Gastrocnemius medialis (tissue), 4 donors: ENCODE results near the gene COA3. TPM values are rescaled to one million over a fixed set of nuclear protein-coding genes. Genes with fewer than 3 reads are reported as not detected.
A peak's percentile ranks its signal among the peaks of the same experiment; 100 is the strongest.

Experiments used
- ATAC-seq, 2 donors: fragments of 150-250 bp; one replicate each; pipeline ENCODE4 v1.9.1; 2016
- DNase-seq, 2 donors: peaks; one replicate each; pipeline ENCODE4 v3.0.0-alpha.2; 2019
- H3K27ac ChIP-seq, 4 donors: fragments of 200-600 bp; sonication (generic); 1 replicate in 1 of 4; 2 replicates in 3 of 4; pipeline ENCODE4 v1.5.1; 2016 to 2018; ENCODE audit warnings: mild to moderate bottlenecking in 2 of 4, moderate library complexity in 1 of 4
- H3K27me3 ChIP-seq, 3 donors: fragments of 200-600 bp; sonication (generic) in 2 of 3; 1 replicate in 1 of 3; 2 replicates in 2 of 3; pipeline versions ENCODE4 v1.5.1 to v1.6.0; 2016 to 2019; ENCODE audit warnings: mild to moderate bottlenecking in 1 of 3, moderate library complexity in 1 of 3
- H3K36me3 ChIP-seq, 2 donors: fragments of 200-600 bp; sonication (generic) in 1 of 2; one replicate each; pipeline ENCODE4 v1.5.1; 2017 to 2018
- H3K4me1 ChIP-seq, 2 donors: fragments of 200-600 bp; sonication (generic) in 1 of 2; one replicate each; pipeline ENCODE4 v1.5.1; 2016 to 2017; ENCODE audit warnings: mild to moderate bottlenecking in 2 of 2
- H3K4me3 ChIP-seq, 4 donors: fragments of 200-600 bp; sonication (generic) in 3 of 4; 1 replicate in 1 of 4; 2 replicates in 3 of 4; pipeline ENCODE4 v1.5.1; 2016 to 2019; ENCODE audit warnings: mild to moderate bottlenecking in 2 of 4
- H3K9me3 ChIP-seq, 3 donors: fragments of 200-600 bp; sonication (generic) in 2 of 3; 1 replicate in 1 of 3; 2 replicates in 2 of 3; pipeline ENCODE4 v1.5.1; 2016 to 2019
- CTCF ChIP-seq, 5 experiments: fragments of 450-650 bp in 3 of 5; fragments of 200-600 bp in 2 of 5; sonication (generic) in 2 of 5; IDR thresholded peaks in 4 of 5; conservative IDR thresholded peaks in 1 of 5; 1 replicate in 4 of 5; 2 replicates in 1 of 5; pipeline ENCODE4 v1.5.1; 2016 to 2019; ENCODE audit warnings: antibody characterized with exemption in 5 of 5, mild to moderate bottlenecking in 3 of 5, moderate library complexity in 3 of 5
- POLR2A ChIP-seq, 2 donors: fragments of 450-650 bp; IDR thresholded peaks; one replicate each; pipeline ENCODE4 v1.6.1; 2017; ENCODE audit warnings: antibody characterized with exemption in 2 of 2, mild to moderate bottlenecking in 2 of 2, moderate library complexity in 2 of 2
- in situ Hi-C, 4 donors: fragments of 200-750 bp; cut with MboI; loops; one replicate each; pipeline versions ENCODE4 v1.15.0 to v1.8.0; 2017; ENCODE audit warnings: low sequenced_read_pairs in 4 of 4
- intact Hi-C: fragments of 100-400 bp; cut with DNase I; formaldehyde crosslinking; loops from one replicate; pipeline ENCODE4 v1.15.1; 2023; ENCODE audit warnings: low total_unique reads
- total RNA-seq, 4 donors: library from RNA; depleted of rRNA; stranded (reverse); fragments of >200 nt; gene quantifications; one replicate each; pipeline versions ENCODE4 v1.1.0 to v1.2.3, GENCODE V29; 2016

Gene COA3
- total RNA-seq, 4 donors from 2014 or later = 76.2 to 104 (median 86.8) TPM

- Histone ChIP-seq H3K4me3 (no peak overlapping the region), H3K27ac (no peak overlapping the region), H3K9me3 (no peaks in the 10 kb centered on the region), H3K27me3 (peaks cover 35 to 40% (median 40%) of the 10 kb centered on the region in 3 donors), H3K4me1 (peaks cover 4 to 8% of the 10 kb centered on the region in 2 donors), H3K36me3 (peaks cover 2 to 47% of the 10 kb centered on the region in 2 donors)
- DNase-seq = no peak
- intact Hi-C loops = no loop called here
- TF ChIP-seq CTCF (IDR thresholded peaks at IDR 0.05 in 4 of 5, conservative IDR thresholded peaks at IDR 0.05 in 1 of 5) (no peak), POLR2A (IDR thresholded peaks at IDR 0.05) (no peak)
- in situ Hi-C loops = no loop called here
- ATAC-seq = no peak
These were observed 19.1 kb downstream of the COA3 start for GRCh38 chr17:42779304-42779935.

GRCh38 chr17:42778570-42778969 lies 19.9 kb downstream of the COA3 start:
- Histone ChIP-seq H3K4me3 (no peak overlapping the region), H3K27ac (no peak overlapping the region), H3K4me1 (peaks cover 12 to 14% of the 10 kb centered on the region in 2 donors), H3K9me3 (no peaks in the 10 kb centered on the region), H3K36me3 (peaks cover 2 to 47% of the 10 kb centered on the region in 2 donors), H3K27me3 (peaks cover 26 to 32% (median 31%) of the 10 kb centered on the region in 3 donors)
- intact Hi-C loops = no loop called here
- in situ Hi-C loops = no loop called here
- no peak for DNase-seq
- no peak for TF ChIP-seq POLR2A (IDR thresholded peaks at IDR 0.05)
- no peak for TF ChIP-seq CTCF (IDR thresholded peaks at IDR 0.05 in 4 of 5, conservative IDR thresholded peaks at IDR 0.05 in 1 of 5)
- no peak for ATAC-seq

GRCh38 chr17:42775534-42776098 lies 22.9 kb downstream of the COA3 start:
- peaks cover 2 to 3% (median 2%) of the 10 kb centered on the region in 3 donors for H3K27me3 ChIP-seq
- TF ChIP-seq POLR2A (IDR thresholded peaks at IDR 0.05) (no peak), CTCF (IDR thresholded peaks at IDR 0.05 in 4 of 5, conservative IDR thresholded peaks at IDR 0.05 in 1 of 5) (no peak)
- ATAC-seq (no peak), DNase-seq (no peak)
- H3K4me1 ChIP-seq = peaks cover 14 to 17% of the 10 kb centered on the region in 2 donors
- H3K4me3 ChIP-seq = no peak overlapping the region
- in situ Hi-C loops = no loop called here
- intact Hi-C loops = no loop called here
- peaks cover 2 to 47% of the 10 kb centered on the region in 2 donors for H3K36me3 ChIP-seq
- no peaks in the 10 kb centered on the region for H3K9me3 ChIP-seq
- H3K27ac ChIP-seq = no peak overlapping the region

DNA sequence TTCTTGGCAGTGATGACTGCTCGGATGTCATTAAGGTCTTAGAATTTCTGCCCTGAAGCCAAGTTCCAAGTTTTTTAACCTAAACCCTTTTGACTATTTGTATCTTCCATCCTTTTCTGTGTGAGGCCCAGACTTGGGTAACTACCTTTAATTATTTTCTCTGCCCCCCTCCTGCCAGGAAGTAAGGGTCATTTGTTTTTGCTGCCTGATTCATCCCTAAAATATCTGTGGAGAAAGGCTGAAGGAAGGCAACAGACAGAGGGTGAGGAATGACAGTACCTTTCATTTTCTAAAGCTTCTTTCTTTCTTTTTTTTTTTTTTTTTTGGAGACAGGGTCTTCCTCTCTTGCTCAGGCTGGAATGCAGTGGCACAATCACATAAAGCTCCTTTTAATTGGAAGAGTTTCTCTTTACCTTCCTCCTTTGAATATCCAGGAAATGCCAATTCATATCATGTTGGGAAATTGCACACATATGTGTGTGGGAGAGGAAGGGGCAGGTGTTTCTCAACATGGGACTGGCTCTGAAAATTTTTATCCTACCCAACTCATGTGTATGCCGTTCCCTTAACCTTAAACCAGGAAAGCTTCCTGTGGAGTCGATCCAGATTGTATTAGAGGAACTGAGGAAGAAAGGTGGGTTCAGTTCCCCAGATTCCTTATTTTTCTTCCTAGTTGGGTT lies 24.3 kb downstream of the COA3 start:
- no peaks in the 10 kb centered on the region for H3K27me3 ChIP-seq
- H3K4me3 ChIP-seq = peak overlapping the region; percentile 85 to 100 (median 91)
- H3K27ac ChIP-seq = peak overlapping the region; percentile 81 to 94 (median 88)
- TF ChIP-seq CTCF (IDR thresholded peaks at IDR 0.05 in 4 of 5, conservative IDR thresholded peaks at IDR 0.05 in 1 of 5) = no peak
- no peak for TF ChIP-seq POLR2A (IDR thresholded peaks at IDR 0.05)
- no peaks in the 10 kb centered on the region for H3K9me3 ChIP-seq
- ATAC-seq = no peak
- in situ Hi-C loops = loop anchor here in 1 of 4 donors (25.0 kb wide), 1 partner anchor 187 kb away; the partner anchor contains the start of gene PSMC3IP
- no peak for DNase-seq
- H3K36me3 ChIP-seq = peaks cover 2 to 43% of the 10 kb centered on the region in 2 donors
- H3K4me1 ChIP-seq = peaks cover 12 to 17% of the 10 kb centered on the region in 2 donors
- intact Hi-C loops = no loop called here
